Keratinocyte (primary cell): ENCODE measurements around the gene CUEDC2.

Source experiments
- EZH2 ChIP-seq: IDR thresholded peaks from one replicate; pipeline ENCODE4 v1.6.1; 2012; ENCODE audit warnings: inconsistent platforms, mild to moderate bottlenecking, low read length, moderate library complexity
- TF ChIP-seq, protein P1 (sequence below), 3 experiments: IDR thresholded peaks in 1 of 3; conservative IDR thresholded peaks in 1 of 3; optimal IDR thresholded peaks in 1 of 3; 2 replicates in 2 of 3; 3 replicates in 1 of 3; pipeline versions ENCODE3 to v1.5.1; 2011; ENCODE audit warnings: low read length in 3 of 3, mild to moderate bottlenecking in 3 of 3, moderate library complexity in 2 of 3, control low read depth in 1 of 3, inconsistent platforms in 1 of 3; ENCODE audit not compliant: insufficient read depth in 2 of 3; ENCODE audit errors: extremely low read depth in 1 of 3

GRCh38 chr10:102398172-102399020 is 34.0 kb downstream of the CUEDC2 start:
- TF ChIP-seq, protein P1, sequence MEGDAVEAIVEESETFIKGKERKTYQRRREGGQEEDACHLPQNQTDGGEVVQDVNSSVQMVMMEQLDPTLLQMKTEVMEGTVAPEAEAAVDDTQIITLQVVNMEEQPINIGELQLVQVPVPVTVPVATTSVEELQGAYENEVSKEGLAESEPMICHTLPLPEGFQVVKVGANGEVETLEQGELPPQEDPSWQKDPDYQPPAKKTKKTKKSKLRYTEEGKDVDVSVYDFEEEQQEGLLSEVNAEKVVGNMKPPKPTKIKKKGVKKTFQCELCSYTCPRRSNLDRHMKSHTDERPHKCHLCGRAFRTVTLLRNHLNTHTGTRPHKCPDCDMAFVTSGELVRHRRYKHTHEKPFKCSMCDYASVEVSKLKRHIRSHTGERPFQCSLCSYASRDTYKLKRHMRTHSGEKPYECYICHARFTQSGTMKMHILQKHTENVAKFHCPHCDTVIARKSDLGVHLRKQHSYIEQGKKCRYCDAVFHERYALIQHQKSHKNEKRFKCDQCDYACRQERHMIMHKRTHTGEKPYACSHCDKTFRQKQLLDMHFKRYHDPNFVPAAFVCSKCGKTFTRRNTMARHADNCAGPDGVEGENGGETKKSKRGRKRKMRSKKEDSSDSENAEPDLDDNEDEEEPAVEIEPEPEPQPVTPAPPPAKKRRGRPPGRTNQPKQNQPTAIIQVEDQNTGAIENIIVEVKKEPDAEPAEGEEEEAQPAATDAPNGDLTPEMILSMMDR (optimal IDR thresholded peaks at IDR 0.05 in 1 of 3, IDR thresholded peaks at IDR 0.05 in 1 of 3, conservative IDR thresholded peaks at IDR 0.05 in 1 of 3; ENCODE audit: extremely low read depth in 1 of 3, insufficient read depth in 2 of 3, low read length in 3 of 3): no peak
- no peak for TF ChIP-seq EZH2
